SIG-M5 (cell line): ENCODE data around the gene KCNJ18.
"Not testable (repeated sequence)": the region's sequence is repeated elsewhere in the genome, so short reads cannot be mapped to it uniquely, and the experiment has no call there.

Experiments used
- DNase-seq: peaks from one replicate; lab custom pipeline; 2025; lab: John Stamatoyannopoulos, UW

KCNJ18 gene

DNA sequence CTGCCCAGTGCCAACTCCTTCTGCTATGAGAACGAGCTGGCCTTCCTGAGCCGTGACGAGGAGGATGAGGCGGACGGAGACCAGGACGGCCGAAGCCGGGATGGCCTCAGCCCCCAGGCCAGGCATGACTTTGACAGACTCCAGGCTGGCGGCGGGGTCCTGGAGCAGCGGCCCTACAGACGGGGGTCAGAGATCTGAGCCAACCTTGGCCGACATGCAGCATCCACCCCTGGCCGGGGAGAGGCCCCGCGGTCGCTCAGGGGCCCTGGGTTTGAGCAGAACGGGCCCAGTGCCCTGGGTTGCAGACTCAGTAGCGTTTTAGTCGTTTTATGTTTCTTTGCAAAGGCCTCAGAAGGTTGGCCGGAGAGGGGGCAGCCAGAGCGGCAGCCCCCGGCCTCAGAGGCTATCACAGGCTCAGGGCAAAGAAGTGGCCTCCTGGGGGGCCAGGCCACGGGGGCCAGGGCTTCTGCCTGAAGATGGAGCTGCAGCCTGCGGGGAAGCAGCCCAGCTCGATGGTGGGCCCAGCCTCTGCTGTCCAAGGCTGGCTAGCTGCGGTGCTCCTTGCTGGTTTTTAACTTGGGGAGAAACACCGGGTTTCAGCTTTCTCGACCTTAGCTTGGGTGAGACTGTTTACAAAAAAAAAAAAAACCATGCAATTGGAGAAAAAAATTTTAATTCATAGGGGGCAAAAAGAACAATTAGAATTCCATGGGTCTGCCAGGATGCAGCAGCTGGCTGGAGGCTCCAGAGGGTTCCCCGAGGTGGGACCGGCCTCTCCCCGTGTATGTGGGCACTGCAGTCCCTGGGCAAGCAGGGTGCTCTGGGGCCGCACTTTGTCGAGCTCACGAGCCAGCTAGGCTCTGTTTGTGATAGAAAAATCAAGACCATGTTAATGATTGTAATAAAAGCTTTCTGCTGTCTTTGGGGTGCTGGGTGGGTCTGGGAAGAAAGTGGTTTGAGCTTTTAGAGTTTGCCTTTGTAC lies 11.9 kb downstream of the KCNJ18 start:
- not testable (repeated sequence) for DNase-seq

DNA sequence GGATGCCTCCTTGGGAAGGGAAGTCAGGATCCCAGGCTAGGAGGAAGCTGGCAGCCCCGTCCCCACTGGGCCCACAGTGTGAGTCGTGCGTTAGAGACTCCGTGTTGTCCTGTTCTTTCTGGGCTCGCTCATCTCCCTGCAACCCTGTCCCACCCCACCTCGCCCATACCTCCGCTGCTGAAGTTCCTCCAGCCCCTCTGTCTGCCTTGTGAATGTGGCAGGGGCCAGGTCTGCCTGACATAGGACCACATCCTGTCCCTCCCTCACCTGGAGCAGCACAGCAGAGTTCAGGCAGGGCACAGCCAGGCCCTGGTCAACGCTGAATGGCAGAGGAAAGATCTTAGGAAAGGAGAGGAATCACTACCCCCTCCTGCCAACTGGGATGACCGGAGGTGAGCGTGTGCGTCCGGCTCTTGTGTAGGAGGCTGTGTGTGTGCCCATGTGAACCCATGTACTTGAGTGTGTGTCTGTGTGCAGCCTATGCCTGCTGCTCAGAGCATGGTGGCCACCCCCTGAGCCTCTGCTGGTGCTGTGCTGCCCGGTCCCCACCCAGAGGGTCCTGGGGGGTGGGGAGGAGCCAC lies 12.8 kb downstream of the KCNJ18 start:
- DNase-seq, result no peak

DNA sequence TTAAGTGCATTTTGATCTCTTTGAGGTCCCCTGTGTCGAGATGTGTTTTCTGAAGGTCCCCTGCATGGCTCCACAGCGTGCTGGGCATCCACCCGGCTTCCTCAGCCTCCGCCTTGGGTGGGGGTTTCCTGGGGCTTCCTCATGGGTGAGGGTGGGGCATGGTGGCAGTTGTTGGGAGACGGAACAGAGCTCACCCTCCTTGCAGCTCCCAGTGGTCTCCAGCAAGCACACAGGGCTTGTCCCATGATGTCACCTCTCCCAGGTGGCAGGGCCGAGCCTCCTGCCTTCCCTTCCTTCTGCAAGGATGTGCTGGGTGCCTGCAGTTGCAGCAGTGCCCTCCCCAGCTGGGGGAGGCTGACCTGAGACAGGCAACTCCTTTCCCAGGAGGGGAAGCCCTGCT lies 13.4 kb downstream of the KCNJ18 start:
- not testable (repeated sequence) for DNase-seq

DNA sequence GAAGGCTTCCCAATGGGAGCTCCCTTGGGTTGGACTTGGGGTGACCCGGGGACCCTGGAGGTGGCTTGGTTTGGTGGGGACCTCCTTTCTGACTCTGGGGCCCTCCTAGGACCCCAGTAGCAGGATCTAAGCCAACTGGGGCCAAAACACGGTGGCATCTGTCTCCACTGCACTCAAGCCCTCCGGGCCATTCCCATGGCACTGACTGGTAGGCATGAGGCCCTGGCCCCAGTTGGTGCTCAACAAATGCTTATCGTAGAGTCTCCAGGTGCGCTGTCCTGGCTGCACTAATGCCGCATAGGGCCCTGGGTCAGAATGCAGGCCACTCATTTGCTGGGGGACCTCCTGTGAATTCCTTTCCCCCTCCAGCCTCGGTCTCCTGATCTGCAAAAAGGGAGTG lies 14.2 kb downstream of the KCNJ18 start:
- not testable (repeated sequence) for DNase-seq

DNA sequence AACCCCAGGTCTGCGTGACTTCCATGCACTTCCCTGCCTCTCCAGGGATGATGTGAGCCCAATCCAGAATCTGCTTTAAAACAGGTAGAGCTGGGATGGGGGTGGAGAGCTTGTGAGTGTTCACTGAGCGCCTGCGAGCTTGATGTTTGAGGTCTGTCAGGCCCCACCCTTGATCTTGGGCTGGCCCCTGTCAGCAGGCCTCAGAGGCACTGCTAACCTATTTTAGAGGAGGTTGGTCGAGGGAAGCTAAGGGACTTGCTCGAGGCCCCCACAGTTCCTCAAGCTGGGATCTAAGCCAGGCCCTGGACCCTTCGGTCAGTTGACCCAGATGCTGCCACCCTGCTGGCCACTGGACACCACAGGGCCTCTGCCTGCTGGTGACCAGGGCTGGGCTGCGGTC lies 14.8 kb downstream of the KCNJ18 start:
- DNase-seq, result not testable (repeated sequence)

DNA sequence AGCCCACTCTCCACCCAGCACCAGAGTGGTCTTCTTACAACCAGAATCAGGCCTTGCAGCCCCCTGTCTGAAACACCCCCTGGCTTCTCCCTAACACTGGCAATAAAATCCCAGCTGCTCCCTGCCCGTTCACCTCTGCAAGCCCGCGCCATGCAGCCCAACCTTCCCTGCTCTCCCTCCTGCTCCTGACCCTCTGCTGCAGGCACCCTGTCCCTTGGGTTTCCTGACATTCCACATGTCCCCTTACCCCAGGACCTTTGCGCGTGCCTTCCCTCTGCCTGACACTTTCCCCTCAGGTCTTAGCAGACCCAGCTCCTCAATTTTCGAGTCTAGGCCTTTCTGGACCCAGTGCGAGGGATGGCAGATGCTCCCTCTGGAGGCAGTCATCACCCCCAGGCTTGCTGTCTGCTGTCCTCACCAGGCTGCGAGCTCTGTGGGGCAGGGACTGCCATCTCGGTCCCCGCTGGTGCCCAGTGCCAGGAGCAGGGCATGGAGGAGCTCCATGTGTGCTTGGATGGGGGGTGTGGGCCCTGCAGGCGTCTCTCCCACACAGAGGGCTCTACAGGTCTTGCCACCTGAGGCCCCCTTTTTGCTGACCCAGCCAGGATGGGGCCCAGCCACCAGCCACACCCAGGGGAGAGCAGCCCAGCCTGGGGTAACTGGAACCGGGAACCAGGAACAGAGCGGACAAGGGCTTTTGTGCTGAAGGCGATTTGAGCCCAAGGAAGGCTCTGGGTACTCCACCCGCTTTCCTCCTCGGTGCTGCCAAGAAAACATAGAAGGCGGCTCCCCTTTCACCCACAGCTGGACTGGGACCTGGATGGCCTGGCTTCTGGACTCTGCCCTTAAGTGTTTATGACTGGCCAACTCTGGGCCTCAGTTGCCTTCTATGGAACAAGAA lies 15.6 kb downstream of the KCNJ18 start:
- not testable (repeated sequence) for DNase-seq

DNA sequence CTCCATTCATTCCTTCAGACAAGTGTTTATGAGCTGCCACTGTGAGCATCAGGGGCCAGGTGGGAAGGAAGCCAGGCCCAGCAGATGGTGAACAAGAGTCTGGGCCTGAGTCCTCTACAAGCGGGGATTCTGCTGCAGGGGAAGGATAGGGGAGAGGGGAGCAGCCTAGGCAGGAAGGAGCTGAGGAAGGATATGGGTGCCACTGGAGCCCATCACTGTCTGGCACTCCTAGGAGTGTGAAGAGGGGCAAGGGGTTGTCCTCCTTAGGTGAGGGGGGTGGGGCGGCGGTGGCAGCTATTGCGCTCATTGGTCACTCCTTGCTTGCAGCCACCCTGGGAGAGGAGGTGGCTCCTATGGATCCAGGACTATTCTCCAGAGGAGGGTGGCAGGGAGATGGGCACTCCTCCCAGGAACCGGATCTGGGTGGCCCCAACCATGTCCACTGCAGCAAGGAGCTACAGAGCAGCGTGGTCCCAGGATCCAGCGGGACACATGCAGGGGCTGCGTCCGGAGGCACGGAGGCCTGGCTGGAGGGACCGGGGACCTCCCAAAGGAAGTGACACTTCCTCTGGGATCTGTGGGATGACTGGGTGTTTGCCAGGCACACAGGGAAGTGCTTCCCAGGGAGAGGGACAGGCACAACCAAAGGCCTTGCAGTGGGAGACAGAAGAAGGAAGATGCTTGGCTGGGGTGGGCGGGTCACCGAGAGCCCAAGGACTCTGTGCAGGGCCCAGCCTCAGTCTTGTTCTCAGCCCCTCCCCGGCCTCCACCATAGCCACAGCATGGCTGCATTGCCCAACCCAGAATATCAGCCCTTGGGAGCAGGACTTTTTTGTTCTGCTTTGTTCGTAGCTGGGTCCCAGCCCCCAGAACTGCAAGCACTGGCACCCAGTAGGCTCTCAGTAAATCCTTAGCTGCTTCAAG lies 16.6 kb downstream of the KCNJ18 start:
- not testable (repeated sequence) for DNase-seq

DNA sequence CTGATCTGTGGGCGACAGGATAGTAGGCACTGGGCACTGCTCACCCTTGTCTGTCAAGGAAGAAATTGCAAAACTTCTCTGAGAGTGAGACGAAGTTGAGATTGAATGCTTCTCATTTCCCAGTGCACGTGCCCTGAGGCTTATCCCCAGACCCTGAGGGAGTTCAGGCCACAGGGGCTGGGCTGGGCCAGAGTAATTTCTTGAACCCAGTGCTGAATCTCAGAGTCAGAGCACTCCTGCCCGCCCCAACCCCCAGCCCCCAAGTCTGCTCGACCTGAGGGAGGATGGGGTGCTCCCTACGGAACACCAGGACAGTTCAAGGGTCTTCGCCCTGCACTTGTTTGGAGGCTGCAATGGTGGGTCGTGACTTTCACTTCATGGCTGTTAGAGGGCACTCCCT lies 17.7 kb downstream of the KCNJ18 start:
- not testable (repeated sequence) for DNase-seq

DNA sequence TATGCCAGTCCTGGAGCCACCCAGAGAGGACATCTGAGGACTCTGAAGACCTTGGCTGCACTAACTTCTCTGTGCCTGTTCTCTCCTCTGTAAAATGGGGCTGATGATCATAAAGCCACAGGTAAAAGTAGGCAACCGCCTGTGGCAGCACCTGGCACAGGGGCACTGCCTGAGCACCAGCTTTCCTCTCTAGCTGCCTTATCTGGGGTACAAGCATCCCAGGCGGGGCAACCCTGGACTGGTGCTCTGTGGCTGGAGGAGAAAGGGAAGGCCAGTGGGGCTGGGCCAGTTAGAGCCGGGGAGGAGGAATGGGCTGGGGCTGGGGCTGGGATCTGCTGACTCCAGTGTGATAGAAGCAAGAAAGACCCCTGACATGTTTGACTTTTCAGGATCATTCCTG lies 18.2 kb downstream of the KCNJ18 start:
- DNase-seq, result not testable (repeated sequence)

DNA sequence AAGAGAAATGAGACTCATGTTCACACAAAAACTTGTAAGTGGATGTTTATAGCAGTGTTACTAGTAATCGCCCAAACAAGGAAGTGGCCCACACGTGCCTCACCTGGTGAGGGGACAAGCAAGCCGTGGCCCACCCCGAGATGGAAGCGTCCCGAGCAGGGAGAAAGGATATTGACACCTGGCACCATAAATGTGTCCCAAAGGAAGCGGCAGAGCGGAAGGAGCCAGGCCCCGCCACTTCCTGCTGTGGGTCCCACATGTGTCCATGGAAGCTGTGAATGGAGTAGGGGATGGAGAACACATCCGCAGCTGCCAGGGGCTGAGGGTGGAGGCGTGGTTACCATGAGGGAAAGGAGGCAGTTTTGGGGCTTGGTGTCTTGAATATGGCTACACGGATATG lies 18.9 kb downstream of the KCNJ18 start:
- DNase-seq, result no peak

DNA sequence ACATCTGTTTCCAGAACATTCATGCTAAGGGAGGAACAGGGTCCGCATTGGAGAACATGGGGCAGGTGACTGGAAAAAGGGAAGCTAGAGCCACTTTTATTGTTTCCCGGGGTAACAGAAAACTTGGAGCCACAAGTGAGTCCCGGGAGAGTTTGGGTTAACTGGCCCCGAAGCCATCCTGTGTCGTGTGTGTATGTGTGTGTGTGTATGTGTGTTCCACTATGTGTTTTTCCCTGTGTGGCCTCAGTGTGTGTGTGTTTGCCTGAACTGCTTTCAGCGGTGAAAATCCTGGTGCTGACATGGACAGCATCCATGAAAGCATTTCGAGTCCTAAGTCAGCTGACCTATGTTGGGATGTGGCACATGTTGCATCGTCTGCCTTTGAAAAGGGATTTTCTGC lies 20.7 kb downstream of the KCNJ18 start:
- not testable (repeated sequence) for DNase-seq

DNA sequence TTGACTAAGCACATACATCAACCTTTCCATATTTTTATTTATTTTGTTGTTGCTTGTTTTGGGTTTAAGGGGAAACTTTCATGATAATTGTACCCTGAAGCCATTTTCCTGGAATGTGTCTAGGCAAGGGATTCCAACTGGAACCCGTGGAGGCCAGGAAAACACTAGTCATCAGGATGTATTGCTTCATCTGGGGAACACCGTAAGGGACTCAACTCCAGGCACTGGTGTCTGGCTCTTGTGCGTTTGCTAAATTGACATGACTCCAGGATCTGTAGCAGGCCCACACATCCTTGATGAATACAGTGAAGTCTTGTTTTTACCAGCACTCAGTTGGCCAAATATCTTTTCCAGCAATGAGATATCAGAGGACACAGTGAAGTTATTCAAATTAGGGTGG lies 21.3 kb downstream of the KCNJ18 start:
- DNase-seq, result not testable (repeated sequence)

DNA sequence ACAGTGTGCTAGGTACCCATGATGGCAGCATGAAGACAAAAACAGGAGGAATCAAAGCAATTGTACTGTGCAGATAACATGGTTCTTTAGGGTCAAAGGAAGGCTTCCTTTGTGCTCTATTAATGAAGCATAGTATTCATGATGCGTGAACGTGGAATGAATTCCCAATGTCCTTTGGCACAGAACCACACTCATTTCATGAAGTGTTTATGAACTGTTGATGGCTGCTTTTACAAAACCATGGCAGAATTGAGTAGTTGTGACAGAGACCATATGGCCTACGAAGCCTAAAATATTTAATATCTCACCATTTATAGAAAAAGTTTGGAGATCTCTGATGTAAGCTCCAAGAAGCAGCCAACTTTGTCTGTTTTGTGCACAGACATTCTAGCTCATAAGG lies 22.4 kb downstream of the KCNJ18 start:
- DNase-seq, result not testable (repeated sequence)

DNA sequence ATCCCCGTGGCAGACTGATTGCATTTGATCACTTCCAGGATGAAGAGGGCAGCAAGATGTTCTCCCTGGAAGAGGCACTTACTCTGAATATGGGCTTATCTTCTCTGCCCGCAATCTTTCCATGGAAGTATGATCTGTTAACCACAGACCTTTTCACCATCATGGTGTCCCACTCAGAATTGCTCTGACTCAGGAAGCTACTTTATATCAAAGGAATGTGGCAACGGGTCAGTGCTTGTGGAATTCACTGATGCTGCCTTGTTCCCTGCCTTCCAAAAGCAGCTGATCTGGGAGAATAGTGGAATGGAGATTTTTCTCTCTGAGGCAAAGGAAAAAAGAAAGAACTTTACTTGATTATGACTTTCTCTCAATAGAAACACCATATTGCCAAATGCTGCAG lies 23.6 kb downstream of the KCNJ18 start:
- DNase-seq, result not testable (repeated sequence)

DNA sequence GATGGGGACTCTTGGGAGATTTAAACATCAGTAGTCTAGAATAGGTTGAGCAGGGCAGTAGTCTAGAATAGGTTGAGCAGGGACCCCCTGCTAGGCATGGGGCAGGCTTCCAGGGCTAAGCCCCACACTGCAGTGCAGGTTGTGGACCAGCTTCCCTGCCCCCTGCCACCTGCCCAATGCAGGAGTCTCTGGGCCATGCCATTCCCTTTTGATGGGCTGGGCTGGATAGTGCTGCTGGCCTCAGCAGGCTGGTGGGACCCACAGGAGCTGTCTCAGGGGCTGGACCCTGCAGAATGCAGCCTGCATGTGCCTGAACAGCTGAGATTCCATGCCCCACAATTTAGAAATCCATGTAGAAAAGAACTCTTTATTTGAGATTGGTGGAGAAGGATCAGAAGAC lies 26.6 kb downstream of the KCNJ18 start:
- DNase-seq, result not testable (repeated sequence)

DNA sequence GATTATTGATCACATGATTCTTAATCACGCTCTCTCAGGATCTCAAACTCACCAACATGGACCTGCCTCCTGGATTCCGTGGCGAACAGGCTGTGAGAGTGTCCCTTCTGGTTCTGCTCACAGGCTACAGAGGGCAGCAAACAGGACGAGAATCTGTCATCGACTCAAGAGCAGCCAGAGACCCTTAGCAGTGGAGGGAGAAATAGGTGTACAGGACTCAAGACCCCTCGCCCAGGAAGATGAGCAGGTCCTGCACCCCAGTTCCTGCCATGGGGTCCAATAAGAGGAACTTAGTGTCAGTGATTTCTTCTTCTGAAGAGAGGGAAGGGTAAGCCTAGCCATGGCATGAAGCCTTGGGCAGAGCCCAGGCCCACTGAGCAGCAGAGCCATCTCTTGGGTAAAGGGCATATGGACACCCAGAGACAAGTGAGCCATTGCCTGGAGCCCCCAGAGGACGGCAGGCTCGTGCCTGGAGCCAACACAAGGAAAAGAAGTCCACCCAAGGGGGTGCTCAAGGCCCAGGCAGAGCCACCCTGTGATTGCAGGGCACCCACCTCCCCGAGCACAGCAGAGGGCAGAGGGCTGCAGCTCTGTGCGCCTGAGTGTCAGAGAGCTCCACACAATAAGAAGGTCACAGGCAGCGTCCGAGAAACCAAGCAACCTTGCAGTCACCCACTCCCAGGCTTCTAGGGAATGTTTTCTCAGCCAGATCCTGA lies 27.3 kb downstream of the KCNJ18 start:
- not testable (repeated sequence) for DNase-seq

DNA sequence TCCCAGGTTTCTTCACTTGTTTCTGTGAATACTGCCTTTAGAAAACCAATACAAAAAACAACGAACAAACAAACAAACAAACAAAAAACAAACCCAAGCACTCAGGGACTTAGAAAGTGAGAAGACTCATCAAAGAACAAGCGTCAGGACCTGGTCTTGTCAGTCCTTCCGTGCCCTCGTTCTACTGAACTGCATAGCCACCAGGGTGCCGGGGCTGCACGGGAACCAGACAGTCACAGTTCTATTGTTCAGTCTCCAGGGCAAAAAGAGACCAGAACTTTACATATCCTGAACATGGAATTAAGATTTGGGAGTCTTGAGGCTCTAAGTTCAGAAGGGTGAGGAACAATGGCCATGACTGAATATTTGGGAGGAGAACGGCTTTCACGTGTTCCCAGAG lies 28.2 kb downstream of the KCNJ18 start:
- not testable (repeated sequence) for DNase-seq

DNA sequence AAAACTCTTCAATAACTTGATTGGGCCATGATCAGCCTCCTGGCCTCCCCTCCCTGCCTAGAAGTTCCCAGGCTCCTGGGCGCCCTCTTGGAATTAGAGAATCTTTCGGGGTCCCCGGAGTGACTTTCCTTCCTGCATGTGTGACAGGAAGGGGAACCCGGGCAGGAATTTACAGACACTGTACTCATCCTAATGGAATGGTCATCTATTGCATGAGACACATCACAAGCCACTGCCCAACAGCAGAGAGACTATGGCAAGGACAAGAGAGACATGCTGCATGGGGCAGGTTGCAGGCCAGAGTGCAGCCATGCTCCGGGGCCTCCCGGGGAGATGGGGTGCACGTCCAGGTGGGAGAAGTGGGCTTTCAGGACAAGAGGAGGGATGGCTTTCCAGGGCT lies 29.9 kb downstream of the KCNJ18 start:
- DNase-seq, result not testable (repeated sequence)

DNA sequence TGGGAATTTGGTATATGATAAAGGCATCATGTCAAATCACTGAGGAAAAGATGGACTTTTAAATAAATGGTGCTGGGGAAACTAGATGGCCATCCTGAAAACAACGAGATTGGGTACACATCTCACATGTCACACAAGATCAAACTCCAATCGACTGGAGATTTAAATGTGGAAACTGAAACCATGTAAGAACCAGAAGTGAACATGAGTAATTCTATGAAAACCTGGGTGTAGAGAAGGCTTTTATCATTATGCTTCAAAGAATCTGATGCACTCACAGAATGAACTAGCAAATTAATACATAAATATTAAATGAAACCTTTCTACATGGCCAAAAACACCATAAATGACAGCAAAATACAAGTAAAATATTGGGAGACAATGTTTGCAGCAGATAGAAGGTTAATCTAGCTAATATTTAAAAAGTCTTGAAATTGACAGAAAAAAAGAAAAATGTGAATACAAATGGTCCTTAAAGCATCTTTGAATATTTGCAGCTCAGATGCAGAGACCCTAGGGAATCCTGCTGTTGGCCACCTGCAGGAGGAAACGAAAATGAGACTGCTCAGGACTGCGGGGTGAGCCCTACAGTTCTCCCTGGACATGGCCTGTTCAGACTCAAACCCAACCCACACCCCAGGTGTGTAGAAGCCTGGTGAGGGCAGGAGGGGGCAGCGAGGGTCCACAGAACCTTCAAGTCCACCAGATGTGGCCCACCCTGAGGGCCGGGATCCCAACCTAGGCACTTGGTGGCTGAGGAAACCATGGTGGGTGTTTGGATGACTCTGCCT lies 32.1 kb downstream of the KCNJ18 start:
- DNase-seq, result not testable (repeated sequence)

DNA sequence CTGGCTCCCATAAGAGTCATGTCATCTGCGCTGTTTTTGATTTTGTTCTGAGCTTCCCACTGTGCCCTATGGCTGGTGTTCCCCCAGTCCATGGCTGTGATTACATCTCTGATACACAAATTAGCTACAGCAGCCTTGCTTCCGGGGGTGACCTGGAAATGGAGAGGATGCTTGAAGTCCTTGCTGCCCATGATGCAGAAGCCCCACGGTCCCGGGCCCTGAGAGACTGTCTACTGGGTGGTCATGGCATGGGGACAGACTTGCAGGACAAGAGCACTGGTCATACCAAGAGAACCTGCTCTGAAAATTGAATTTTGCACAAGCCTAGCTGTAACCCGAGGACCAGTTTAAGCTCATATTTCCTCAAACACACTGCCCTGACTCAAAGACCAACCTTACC lies 38.8 kb downstream of the KCNJ18 start:
- not testable (repeated sequence) for DNase-seq
